Nephron progenitor cell (in vitro differentiated cells): Measurements from ENCODE around the gene TSPAN4.

Experiments
- DNase-seq: peaks from one replicate; pipeline ENCODE4 v3.0.0; 2021
- H3K27ac Mint-ChIP-seq: 2 replicates; pipeline ENCODE4 v1.8.0; 2021; ENCODE audit warnings: mild to moderate bottlenecking, moderate library complexity, mixed read lengths
- H3K27me3 Mint-ChIP-seq: 2 replicates; pipeline ENCODE4 v1.8.0; 2021; ENCODE audit warnings: mild to moderate bottlenecking, low read depth, mixed read lengths; ENCODE audit not compliant: poor library complexity
- H3K36me3 Mint-ChIP-seq: 2 replicates; pipeline ENCODE4 v1.8.0; 2021; ENCODE audit warnings: low read depth, mixed read lengths
- H3K4me1 Mint-ChIP-seq: 2 replicates; pipeline ENCODE4 v1.8.0; 2021; ENCODE audit warnings: mixed read lengths
- H3K4me3 Mint-ChIP-seq: 2 replicates; pipeline ENCODE4 v1.8.0; 2021; ENCODE audit warnings: mild to moderate bottlenecking, moderate library complexity, mixed read lengths
- H3K9me3 Mint-ChIP-seq: 2 replicates; pipeline ENCODE4 v1.8.0; 2021; ENCODE audit warnings: mild to moderate bottlenecking, moderate library complexity, mixed read lengths
- CTCF ChIP-seq: fragments of 200-600 bp; sonication (generic); IDR thresholded peaks from 2 replicates; pipeline ENCODE4 v1.5.0; 2021; ENCODE audit warnings: antibody characterized with exemption

Gene TSPAN4

GRCh38 chr11:842370-843002 lies at the start of gene TSPAN4, which contains the start of gene POLR2L:
Gene TSPAN4, plus strand, starts transcription at chr11:842852. Its CDS starts 7,453 bp downstream, at chr11:850305.
Gene POLR2L, minus strand, starts transcription at chr11:842529. Its CDS starts 21 bp downstream, at chr11:842508.
- DNase-seq = peak; percentile 91
- peak within 1 kb of the TSS; percentile 87 for H3K4me3 Mint-ChIP-seq
- peaks cover 13% of the 10 kb centered on the region for H3K27me3 Mint-ChIP-seq
- H3K9me3 Mint-ChIP-seq = no peaks in the 10 kb centered on the region
- peaks cover 8% of the 10 kb centered on the region for H3K36me3 Mint-ChIP-seq
- peaks cover 40% of the 10 kb centered on the region for H3K4me1 Mint-ChIP-seq
- H3K27ac Mint-ChIP-seq = peak within 1 kb of the TSS; percentile 90
- no peak for TF ChIP-seq CTCF

- TF ChIP-seq CTCF = no peak
- H3K4me1 Mint-ChIP-seq = peaks cover 20% of the 10 kb centered on the region
- no peaks in the 10 kb centered on the region for H3K36me3 Mint-ChIP-seq
- no peak overlapping the region for H3K4me3 Mint-ChIP-seq
- no peak for DNase-seq
- H3K27ac Mint-ChIP-seq = no peak overlapping the region
- H3K27me3 Mint-ChIP-seq = peaks cover 3% of the 10 kb centered on the region
- no peaks in the 10 kb centered on the region for H3K9me3 Mint-ChIP-seq
These were observed 49.8 kb upstream of the TSPAN4 start for GRCh38 chr11:792873-793272.

GRCh38 chr11:793556-793955 lies 49.1 kb upstream of the TSPAN4 start:
- H3K36me3 Mint-ChIP-seq = no peaks in the 10 kb centered on the region
- H3K9me3 Mint-ChIP-seq = no peaks in the 10 kb centered on the region
- H3K27me3 Mint-ChIP-seq = peaks cover 3% of the 10 kb centered on the region
- no peak overlapping the region for H3K27ac Mint-ChIP-seq
- no peak for DNase-seq
- TF ChIP-seq CTCF = no peak
- peaks cover 20% of the 10 kb centered on the region for H3K4me1 Mint-ChIP-seq
- H3K4me3 Mint-ChIP-seq = no peak overlapping the region

- Mint-ChIP-seq H3K4me1 (peaks cover 20% of the 10 kb centered on the region), H3K36me3 (no peaks in the 10 kb centered on the region), H3K27me3 (no peaks in the 10 kb centered on the region), H3K9me3 (no peaks in the 10 kb centered on the region), H3K27ac (no peak overlapping the region), H3K4me3 (no peak overlapping the region)
- no peak for TF ChIP-seq CTCF
- DNase-seq = no peak
These were observed 48.5 kb upstream of the TSPAN4 start for GRCh38 chr11:794013-794765.

GRCh38 chr11:794766-795633 lies 47.7 kb upstream of the TSPAN4 start:
- no peaks in the 10 kb centered on the region for H3K36me3 Mint-ChIP-seq
- no peak overlapping the region for H3K27ac Mint-ChIP-seq
- H3K9me3 Mint-ChIP-seq = no peaks in the 10 kb centered on the region
- DNase-seq = no peak
- no peaks in the 10 kb centered on the region for H3K27me3 Mint-ChIP-seq
- H3K4me1 Mint-ChIP-seq = peaks cover 20% of the 10 kb centered on the region
- TF ChIP-seq CTCF = no peak
- no peak overlapping the region for H3K4me3 Mint-ChIP-seq
